PFSK-1 (cell line): Measurements from ENCODE around the gene GLCE.

Source experiments
- FOXP2 ChIP-seq: optimal IDR thresholded peaks from 2 replicates; pipeline ENCODE3; 2011; ENCODE audit warnings: borderline replicate concordance, control low read depth, inconsistent platforms; ENCODE audit not compliant: insufficient read depth; ENCODE audit errors: extremely low read length, extremely low read depth
- POLR2AphosphoS5 ChIP-seq: IDR thresholded peaks from 2 replicates; pipeline ENCODE4 v1.6.1; 2012; ENCODE audit warnings: low read depth, mild to moderate bottlenecking, control low read depth, low read length, moderate library complexity
- SIN3A ChIP-seq: IDR thresholded peaks from 2 replicates; pipeline ENCODE4 v1.6.1; 2012; ENCODE audit warnings: mild to moderate bottlenecking, low read length, moderate library complexity, borderline replicate concordance; ENCODE audit not compliant: insufficient read depth
- TAF1 ChIP-seq: IDR thresholded peaks from 2 replicates; pipeline ENCODE4 v1.6.1; 2012; ENCODE audit warnings: low read length, control low read depth, borderline replicate concordance; ENCODE audit not compliant: insufficient read depth
- TF ChIP-seq, protein P1 (sequence below), 2 experiments: IDR thresholded peaks; 2 replicates each; pipeline versions ENCODE4 v1.6.1 to v1.8.0; 2011 to 2012; ENCODE audit warnings: low read depth in 2 of 2, low read length in 2 of 2, control low read depth in 1 of 2, inconsistent platforms in 1 of 2, mild to moderate bottlenecking in 1 of 2, moderate library complexity in 1 of 2; ENCODE audit not compliant: insufficient read depth in 1 of 2

GLCE gene

DNA sequence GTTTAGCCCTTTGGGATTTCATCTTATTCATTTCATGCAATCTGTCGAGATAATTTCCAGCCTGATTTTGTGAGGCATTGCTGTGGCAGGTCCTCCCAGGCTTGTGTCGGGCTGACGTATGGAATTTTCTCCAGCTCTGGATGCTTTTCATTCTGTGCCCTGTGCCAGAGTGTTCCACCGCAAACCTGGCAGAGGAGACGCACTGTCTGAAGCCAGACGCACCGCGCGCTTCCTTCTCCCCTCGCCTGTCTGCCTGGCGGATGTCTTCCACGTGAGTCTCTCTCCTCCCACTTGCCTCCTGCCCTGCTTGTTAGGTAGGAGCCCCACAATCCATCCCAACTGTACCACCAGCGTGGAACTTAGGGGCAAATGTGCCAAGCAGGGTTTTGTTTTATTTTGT lies 20.1 kb upstream of the GLCE start:
- TF ChIP-seq FOXP2 (no peak), POLR2AphosphoS5 (no peak), SIN3A (no peak), TAF1 (no peak)
- TF ChIP-seq, protein P1, sequence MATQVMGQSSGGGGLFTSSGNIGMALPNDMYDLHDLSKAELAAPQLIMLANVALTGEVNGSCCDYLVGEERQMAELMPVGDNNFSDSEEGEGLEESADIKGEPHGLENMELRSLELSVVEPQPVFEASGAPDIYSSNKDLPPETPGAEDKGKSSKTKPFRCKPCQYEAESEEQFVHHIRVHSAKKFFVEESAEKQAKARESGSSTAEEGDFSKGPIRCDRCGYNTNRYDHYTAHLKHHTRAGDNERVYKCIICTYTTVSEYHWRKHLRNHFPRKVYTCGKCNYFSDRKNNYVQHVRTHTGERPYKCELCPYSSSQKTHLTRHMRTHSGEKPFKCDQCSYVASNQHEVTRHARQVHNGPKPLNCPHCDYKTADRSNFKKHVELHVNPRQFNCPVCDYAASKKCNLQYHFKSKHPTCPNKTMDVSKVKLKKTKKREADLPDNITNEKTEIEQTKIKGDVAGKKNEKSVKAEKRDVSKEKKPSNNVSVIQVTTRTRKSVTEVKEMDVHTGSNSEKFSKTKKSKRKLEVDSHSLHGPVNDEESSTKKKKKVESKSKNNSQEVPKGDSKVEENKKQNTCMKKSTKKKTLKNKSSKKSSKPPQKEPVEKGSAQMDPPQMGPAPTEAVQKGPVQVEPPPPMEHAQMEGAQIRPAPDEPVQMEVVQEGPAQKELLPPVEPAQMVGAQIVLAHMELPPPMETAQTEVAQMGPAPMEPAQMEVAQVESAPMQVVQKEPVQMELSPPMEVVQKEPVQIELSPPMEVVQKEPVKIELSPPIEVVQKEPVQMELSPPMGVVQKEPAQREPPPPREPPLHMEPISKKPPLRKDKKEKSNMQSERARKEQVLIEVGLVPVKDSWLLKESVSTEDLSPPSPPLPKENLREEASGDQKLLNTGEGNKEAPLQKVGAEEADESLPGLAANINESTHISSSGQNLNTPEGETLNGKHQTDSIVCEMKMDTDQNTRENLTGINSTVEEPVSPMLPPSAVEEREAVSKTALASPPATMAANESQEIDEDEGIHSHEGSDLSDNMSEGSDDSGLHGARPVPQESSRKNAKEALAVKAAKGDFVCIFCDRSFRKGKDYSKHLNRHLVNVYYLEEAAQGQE (IDR thresholded peaks at IDR 0.05; ENCODE audit: insufficient read depth in 1 of 2, low read depth in 2 of 2, low read length in 2 of 2) = no peak

DNA sequence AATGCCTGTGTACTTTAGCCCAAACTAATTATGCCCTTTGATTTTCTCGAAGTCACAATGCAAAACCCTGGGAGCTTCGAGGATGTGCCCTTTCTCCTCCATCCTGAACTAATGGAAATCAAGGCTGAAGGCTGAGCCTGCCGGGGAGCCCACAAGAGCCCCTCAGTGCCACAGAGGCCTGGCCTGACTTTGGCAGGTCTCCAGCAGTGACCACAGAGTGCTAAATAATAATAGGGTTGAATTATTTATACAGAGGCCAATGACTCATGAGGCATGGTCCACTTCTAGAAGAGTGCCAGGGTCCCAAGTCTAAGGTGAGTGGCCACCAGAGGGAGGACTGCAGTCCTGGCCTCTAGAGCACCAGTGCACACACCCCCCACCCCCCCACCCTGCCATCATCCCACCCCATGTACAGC lies 19.1 kb upstream of the GLCE start:
- TF ChIP-seq, protein P1 (IDR thresholded peaks at IDR 0.05; ENCODE audit: insufficient read depth in 1 of 2, low read depth in 2 of 2, low read length in 2 of 2) = no peak
- TF ChIP-seq TAF1 = no peak
- no peak for TF ChIP-seq POLR2AphosphoS5
- no peak for TF ChIP-seq FOXP2
- no peak for TF ChIP-seq SIN3A

DNA sequence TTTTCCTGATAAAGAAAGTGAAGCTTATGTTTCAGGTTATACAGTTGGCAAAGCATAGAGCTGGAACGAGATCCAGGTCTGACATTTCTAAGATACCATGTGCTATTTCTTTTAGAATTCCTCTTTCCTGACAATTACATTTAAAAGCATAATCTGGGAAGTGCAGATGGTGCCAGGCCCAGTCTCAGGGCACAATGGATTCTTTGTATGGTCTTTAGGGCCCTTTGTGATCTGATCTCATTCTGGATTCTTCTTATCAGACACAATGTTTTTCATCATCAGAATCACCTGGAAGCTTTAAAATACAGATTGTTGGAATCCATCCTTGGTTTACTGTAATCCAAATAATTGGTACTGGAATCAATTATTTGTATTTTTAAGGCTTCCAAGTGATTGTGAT lies 18.6 kb upstream of the GLCE start:
- TF ChIP-seq TAF1 (no peak), POLR2AphosphoS5 (no peak), FOXP2 (no peak), SIN3A (no peak)
- TF ChIP-seq, protein P1 (IDR thresholded peaks at IDR 0.05; ENCODE audit: insufficient read depth in 1 of 2, low read depth in 2 of 2, low read length in 2 of 2) = no peak

DNA sequence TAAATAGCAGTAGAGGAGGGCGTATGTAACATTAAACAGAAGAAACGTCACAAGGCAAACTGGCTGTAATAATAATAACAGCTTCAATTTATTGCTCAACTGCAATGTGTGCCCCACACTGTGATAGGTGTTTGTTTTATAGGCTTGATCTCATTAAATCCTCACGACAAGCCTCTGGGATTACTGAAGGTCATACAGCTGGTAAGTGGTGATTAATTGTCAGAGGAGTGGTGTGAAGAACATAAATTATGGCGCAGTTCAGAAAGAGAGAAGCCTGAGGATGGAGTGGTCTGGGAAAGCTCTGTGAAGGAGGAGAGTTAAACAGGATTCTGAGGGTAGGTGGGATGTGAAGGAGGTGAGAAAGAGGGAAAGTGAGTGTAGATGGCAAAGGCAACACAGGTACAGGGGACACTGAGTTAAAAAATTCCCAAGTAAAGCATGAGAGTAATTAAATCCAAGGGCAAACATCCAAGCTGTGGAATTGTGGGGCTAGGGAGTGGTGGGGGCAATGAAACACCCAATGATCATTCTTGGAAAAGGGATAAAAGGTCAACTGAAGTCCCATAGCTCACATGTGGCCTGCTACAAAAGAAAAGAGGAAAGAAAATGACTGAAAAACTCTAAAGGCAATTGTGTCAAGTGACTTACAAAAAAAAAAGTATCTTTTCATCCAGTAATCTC lies 16.5 kb upstream of the GLCE start:
- TF ChIP-seq FOXP2 = no peak
- TF ChIP-seq, protein P1 (IDR thresholded peaks at IDR 0.05; ENCODE audit: insufficient read depth in 1 of 2, low read depth in 2 of 2, low read length in 2 of 2) = no peak
- TF ChIP-seq TAF1 = no peak

DNA sequence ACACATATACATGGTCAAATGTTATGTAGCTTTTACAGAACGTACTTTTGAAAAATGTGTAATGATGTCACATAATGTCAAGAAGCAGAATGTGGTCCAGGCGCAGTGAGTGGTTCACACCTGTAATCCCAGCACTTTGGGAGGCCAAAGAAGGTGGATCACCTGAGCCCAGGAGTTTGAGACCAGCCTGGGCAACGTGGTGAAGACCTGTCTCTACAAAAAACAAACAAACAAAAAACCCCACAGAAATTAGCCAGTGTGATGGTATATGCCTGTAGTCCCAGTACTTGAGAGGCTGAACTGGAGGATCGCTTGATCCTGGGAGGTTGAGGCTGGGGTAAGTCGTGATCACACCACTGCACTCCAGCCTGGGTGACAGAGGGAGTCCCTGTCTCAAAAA lies 15.9 kb upstream of the GLCE start:
- TF ChIP-seq, protein P1 (IDR thresholded peaks at IDR 0.05; ENCODE audit: insufficient read depth in 1 of 2, low read depth in 2 of 2, low read length in 2 of 2) = no peak
- no peak for TF ChIP-seq TAF1
- no peak for TF ChIP-seq SIN3A
- no peak for TF ChIP-seq FOXP2
- no peak for TF ChIP-seq POLR2AphosphoS5
